HepG2 (cell line): ENCODE results near the gene ZNF669. TPM values are rescaled to one million over a fixed set of nuclear protein-coding genes. Genes with fewer than 3 reads are reported as not detected.

Source experiments
- AGO1 ChIP-seq: fragments of 200-400 bp; formaldehyde crosslinking; IDR thresholded peaks from 2 replicates; pipeline ENCODE4 v1.6.1; 2017; ENCODE audit warnings: mild to moderate bottlenecking, low read depth, low read length, moderate library complexity; ENCODE audit not compliant: poor library complexity, severe bottlenecking
- ARID4A ChIP-seq: sonication (generic); formaldehyde crosslinking; IDR thresholded peaks from 2 replicates; pipeline ENCODE4 v1.5.0; 2020; ENCODE audit warnings: mild to moderate bottlenecking, missing genetic modification reagents, borderline replicate concordance
- CTCF ChIP-seq: sonication (generic); formaldehyde crosslinking; IDR thresholded peaks from 2 replicates; pipeline ENCODE4 v1.5.0; 2020; ENCODE audit warnings: mild to moderate bottlenecking, missing genetic modification reagents, moderate library complexity
- E2F1 ChIP-seq: sonication (generic); formaldehyde crosslinking; IDR thresholded peaks from 2 replicates; pipeline ENCODE4 v1.5.0; 2020; ENCODE audit warnings: missing genetic modification reagents
- GABPA ChIP-seq, 2 experiments: IDR thresholded peaks; 2 replicates each; pipeline ENCODE4 v1.6.1; 2011 to 2016; ENCODE audit warnings: low read depth in 2 of 2, low read length in 1 of 2, missing biosample characterization in 1 of 2, missing genetic modification characterization in 1 of 2
- GFI1 ChIP-seq: sonication (generic); formaldehyde crosslinking; IDR thresholded peaks from 2 replicates; pipeline ENCODE4 v1.5.0; 2020; ENCODE audit warnings: missing genetic modification reagents, mild to moderate bottlenecking, borderline replicate concordance
- MED1 ChIP-seq: sonication (generic); formaldehyde crosslinking; IDR thresholded peaks from 2 replicates; pipeline ENCODE4 v1.4.0; 2020; ENCODE audit warnings: missing genetic modification reagents
- MXI1 ChIP-seq: IDR thresholded peaks from 3 replicates; pipeline ENCODE4 v1.6.1; 2012; ENCODE audit warnings: low read depth, low read length, inconsistent platforms, borderline replicate concordance
- POLR2A ChIP-seq, 2 experiments: IDR thresholded peaks; 2 replicates each; pipeline ENCODE4 v1.6.1; 2011; ENCODE audit warnings: low read depth in 2 of 2, low read length in 2 of 2, mild to moderate bottlenecking in 1 of 2, moderate library complexity in 1 of 2; ENCODE audit not compliant: insufficient read depth in 1 of 2
- POLR2G ChIP-seq: fragments of 200-400 bp; formaldehyde crosslinking; IDR thresholded peaks from 2 replicates; pipeline ENCODE4 v1.6.1; 2018; ENCODE audit warnings: mild to moderate bottlenecking, low read depth, low read length, moderate library complexity
- SP2 ChIP-seq: sonication (generic); formaldehyde crosslinking; IDR thresholded peaks from 2 replicates; pipeline ENCODE4 v1.5.1; 2020; ENCODE audit warnings: mild to moderate bottlenecking, missing genetic modification reagents
- TCF7 ChIP-seq: sonication (generic); IDR thresholded peaks from 2 replicates; pipeline ENCODE4 v1.6.1; 2016; ENCODE audit warnings: antibody characterized with exemption, low read depth
- TFDP1 ChIP-seq: IDR thresholded peaks from 2 replicates; pipeline ENCODE4 v1.6.1; 2016; ENCODE audit warnings: missing compliant biosample characterization, missing genetic modification reagents, borderline replicate concordance
- ZFP82 ChIP-seq: sonication (generic); formaldehyde crosslinking; IDR thresholded peaks from 2 replicates; pipeline ENCODE4 v1.5.1; 2020; ENCODE audit warnings: mild to moderate bottlenecking, missing genetic modification reagents, borderline replicate concordance
- ZGPAT ChIP-seq: IDR thresholded peaks from 2 replicates; pipeline ENCODE4 v1.6.1; 2016; ENCODE audit warnings: mild to moderate bottlenecking
- ZNF501 ChIP-seq: sonication (generic); formaldehyde crosslinking; IDR thresholded peaks from 2 replicates; pipeline ENCODE4 v1.5.1; 2020; ENCODE audit warnings: mild to moderate bottlenecking, moderate library complexity, missing genetic modification reagents
- ZNF768 ChIP-seq: sonication (generic); formaldehyde crosslinking; IDR thresholded peaks from 2 replicates; pipeline ENCODE4 v1.4.0; 2020; ENCODE audit warnings: missing genetic modification reagents
- ZNF839 ChIP-seq: sonication (generic); formaldehyde crosslinking; IDR thresholded peaks from 2 replicates; pipeline ENCODE4 v1.4.0; 2020; ENCODE audit warnings: missing genetic modification reagents, mild to moderate bottlenecking, borderline replicate concordance
- polyA plus RNA-seq, 8 experiments: library from polyadenylated mRNA; depleted of rRNA in 3 of 8; stranded (reverse) in 7 of 8; unstranded in 1 of 8; fragments of >200 nt; fragmentation: Illumina TruSeq in 4 of 8; extraction: Trizol in 4 of 8; gene quantifications; 2 replicates each; pipeline versions ENCODE4 v1.2.1 to v1.2.3, GENCODE V29; 2011 to 2016; ENCODE audit warnings: low read depth in 4 of 8, missing spikeins in 1 of 8, mixed read lengths in 1 of 8; ENCODE audit not compliant: insufficient read depth in 1 of 8
- total RNA-seq, 5 experiments: library from RNA; depleted of rRNA; stranded (reverse); fragments of >200 nt; fragmentation: Illumina TruSeq; extraction: Trizol; gene quantifications; 2 replicates each; pipeline ENCODE4 v1.2.3, GENCODE V29; 2016; ENCODE audit warnings: low read depth in 1 of 5

The ZNF669 gene
- total and polyA plus RNA-seq, 2 of the 13 experiments (the other 11 are each of a cell fraction or from before 2014, with no cell fraction given) = 3.1 to 14.6 TPM

- peak; percentile 47; the same call in 1 of the 2 replicates for TF ChIP-seq TFDP1 (CRISPR knock-in tag)
- TF ChIP-seq POLR2G = peak; percentile 70
- peak; percentile 39 for TF ChIP-seq GABPA (IDR thresholded peaks at IDR 0.05; ENCODE audit: low read depth, low read length)
- peak; percentile 79 for TF ChIP-seq GABPA (CRISPR knock-in tag; IDR thresholded peaks at IDR 0.05; ENCODE audit: low read depth)
- TF ChIP-seq CTCF (CRISPR knock-in tag) = peak; percentile 55
- TF ChIP-seq ZFP82 = 0 out of 2 replicates have a peak, but pooled peaks have one; percentile 1
- peak; percentile 82 to 83 for TF ChIP-seq POLR2A (IDR thresholded peaks at IDR 0.05; ENCODE audit: insufficient read depth in 1 of 2, low read depth in 2 of 2, low read length in 2 of 2)
- peak; percentile 58 for TF ChIP-seq ZNF501
- TF ChIP-seq GFI1 (CRISPR knock-in tag) = peak; percentile 38; the same call in 1 of the 2 replicates
- TF ChIP-seq ZNF839 (CRISPR knock-in tag) = peak; percentile 76; the same call in 1 of the 2 replicates
- peak; percentile 53; the same call in 1 of the 3 replicates for TF ChIP-seq MXI1
- TF ChIP-seq SP2 (CRISPR knock-in tag) = peak; percentile 68
- peak; percentile 26 for TF ChIP-seq AGO1
- TF ChIP-seq ZNF768 (CRISPR knock-in tag) = peak; percentile 37; the same call in 1 of the 2 replicates
- peak; percentile 57; the same call in 1 of the 2 replicates for TF ChIP-seq ZGPAT (CRISPR knock-in tag)
- TF ChIP-seq MED1 = peak; percentile 43
- 0 out of 2 replicates have a peak, but pooled peaks have one; percentile 10 for TF ChIP-seq TCF7
- 0 out of 2 replicates have a peak, but pooled peaks have one; percentile 37 for TF ChIP-seq E2F1
- peak; percentile 67 for TF ChIP-seq ARID4A (CRISPR knock-in tag)
Measured at GRCh38 chr1:247078258-247079140, 25.7 kb downstream of the ZNF669 start, which contains the start of gene ZNF670 (continued).
